AG20443 (cell line): Measurements from ENCODE around the gene F10.

Source experiments
- DNase-seq: peaks from one replicate; pipeline ENCODE4 v3.0.0; 2012; ENCODE audit warnings: low spot score, mixed read lengths

Gene F10

DNA sequence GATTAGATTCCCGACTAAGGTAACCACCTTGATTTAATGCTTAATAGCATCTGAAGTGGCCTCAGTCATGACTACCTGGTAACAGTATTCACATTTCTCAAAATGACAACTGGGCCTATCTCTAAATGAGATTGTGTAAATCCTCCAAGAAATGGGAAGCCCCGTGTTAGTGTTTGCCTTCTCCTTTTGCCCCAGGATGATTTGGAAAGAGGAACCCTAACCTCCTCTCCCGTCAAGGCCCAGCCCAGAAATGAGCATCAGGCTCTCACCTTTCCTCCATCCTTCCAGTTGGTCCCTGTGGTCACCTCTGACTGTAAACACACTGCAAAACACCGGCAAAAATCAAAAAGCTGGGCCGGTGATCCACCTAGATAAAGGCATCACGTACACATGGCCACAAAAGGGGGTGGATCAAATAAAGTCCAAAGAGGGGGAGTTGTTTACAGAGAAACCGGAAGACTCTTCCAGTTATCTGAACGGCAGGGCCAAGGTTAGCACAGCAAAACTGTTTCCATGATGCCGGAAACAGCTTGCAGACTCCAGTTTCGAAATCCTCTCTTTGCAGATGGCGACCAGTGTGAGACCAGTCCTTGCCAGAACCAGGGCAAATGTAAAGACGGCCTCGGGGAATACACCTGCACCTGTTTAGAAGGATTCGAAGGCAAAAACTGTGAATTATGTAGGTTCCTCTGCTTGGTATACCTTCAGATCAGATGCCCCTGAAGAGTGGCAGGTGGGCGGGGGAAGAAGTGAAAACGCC, 16.4 kb downstream of the F10 start:
- DNase-seq: no peak

DNA sequence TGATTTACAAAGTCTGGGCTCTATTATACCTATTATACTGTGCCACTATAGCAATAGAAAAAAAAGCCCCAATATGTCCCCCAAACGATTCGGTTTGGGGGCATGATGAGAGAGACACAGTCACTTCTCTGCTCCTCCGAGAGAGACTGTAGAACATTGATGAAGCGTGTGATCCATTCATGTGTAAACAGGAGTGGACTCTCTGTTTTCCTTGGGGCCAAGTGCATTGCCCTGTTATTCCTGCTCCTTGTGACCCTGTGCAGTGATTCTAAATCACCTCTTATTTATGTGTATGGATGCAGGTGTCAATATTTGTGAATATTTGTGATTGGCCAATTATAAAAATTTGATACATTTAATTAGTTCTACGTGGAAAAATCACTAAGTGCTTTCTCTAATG, 17.0 kb downstream of the F10 start:
- DNase-seq: no peak

DNA sequence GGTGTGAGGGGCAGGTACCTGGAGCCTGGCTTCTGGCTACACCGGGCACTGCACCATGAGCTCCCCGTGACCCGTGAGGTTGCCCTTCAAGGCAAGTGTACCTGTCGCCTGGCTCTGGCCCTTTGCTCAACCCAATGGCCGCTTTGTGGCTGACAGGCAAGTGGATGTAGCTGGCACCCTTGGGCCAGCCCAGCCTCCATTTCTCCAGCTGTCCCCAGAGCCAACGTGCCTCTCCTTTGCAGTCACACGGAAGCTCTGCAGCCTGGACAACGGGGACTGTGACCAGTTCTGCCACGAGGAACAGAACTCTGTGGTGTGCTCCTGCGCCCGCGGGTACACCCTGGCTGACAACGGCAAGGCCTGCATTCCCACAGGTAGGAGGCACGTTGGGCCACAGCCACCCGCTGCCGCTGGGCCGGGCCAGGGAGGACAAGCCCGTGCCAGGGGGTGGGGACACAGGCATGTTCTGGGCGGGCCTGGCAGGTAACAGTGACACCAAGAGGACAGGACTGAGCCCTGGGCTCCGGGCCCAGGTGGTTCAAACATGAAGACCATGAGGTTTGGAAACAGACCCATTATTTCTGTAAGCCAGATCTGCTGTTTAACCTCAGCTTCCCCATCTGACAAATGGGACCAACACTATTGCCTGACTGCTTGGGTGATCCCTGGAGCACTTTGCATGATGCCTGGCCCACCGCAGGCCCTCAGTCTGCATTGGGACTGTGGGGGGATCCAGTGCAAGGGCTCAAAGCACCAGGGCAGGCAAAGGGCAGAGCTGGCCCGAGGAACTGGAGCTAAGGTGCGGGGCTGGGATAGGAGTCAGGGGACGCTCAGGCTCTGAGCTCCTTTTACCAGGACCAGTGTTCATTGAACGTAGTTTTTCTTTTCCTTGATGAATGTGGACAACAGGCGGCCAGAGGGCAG, 18.3 kb downstream of the F10 start:
- no peak for DNase-seq

DNA sequence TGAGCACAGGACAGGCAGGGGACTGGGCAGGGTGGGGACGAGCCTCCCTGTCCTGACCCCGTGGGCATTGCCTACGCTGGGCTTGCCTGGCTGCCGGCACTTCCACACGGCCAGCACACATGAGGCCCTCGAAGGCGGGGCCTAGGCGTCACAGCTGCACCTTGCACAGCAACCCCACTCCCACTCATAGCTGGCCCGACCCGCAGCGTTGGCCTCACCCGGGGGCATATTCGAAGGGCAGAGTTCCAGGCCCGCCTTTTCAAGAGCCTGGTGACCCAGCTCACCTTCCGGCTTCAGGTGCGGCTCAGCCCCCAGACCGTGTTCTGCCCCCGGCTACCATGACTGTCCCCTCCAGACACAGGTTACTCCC, 19.0 kb downstream of the F10 start:
- no peak for DNase-seq

GRCh38 chr13:113142876-113143275, 20.3 kb downstream of the F10 start:
- DNase-seq: peak; percentile 50

GRCh38 chr13:113143466-113144254, 21.1 kb downstream of the F10 start:
- DNase-seq: no peak

DNA sequence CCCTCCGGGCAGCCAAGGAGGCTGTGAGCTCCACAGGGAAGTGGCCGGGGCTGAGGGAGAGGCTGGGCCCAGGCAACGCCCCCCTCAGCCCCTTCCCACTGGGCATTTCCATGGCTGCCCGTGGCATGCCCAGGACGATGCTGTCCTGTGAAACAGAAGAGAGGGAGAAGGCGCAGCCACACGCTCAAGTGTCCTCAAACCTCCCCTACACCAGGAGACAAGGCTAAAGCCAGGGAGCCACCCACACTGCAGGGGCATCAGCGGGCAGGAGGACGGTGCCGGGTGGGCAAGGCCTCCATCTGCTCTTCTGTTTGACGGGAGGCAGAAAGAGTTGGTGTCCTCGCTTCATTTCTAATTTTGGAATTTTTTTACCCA, 21.6 kb downstream of the F10 start:
- no peak for DNase-seq

GRCh38 chr13:113145496-113145895, 22.9 kb downstream of the F10 start:
- DNase-seq: no peak

- DNase-seq: no peak
Measured at GRCh38 chr13:113145911-113146598, 23.5 kb downstream of the F10 start.

DNA sequence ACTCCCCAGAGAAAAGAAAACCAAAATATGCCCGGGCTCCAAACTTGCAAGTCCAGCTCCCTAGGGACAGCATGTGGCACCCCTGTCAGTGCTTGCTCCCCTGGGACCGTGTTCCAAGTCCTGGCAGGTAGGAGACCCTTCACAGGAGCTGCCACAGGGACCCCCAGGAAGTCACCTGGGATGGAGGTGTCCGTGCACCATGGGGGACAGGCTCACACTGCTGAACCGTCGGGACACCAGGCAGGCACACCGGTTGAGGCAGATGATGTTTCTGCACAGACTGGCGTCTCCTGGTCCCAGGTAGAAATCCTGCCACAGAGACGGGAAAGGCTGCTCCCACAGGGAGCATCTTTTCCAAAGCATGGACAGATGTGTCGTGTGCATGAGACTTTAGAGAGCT, 24.2 kb downstream of the F10 start:
- DNase-seq: no peak

GRCh38 chr13:113147206-113147605, 24.6 kb downstream of the F10 start:
- DNase-seq: no peak

GRCh38 chr13:113148407-113148806, 25.8 kb downstream of the F10 start:
- DNase-seq: no peak

DNA sequence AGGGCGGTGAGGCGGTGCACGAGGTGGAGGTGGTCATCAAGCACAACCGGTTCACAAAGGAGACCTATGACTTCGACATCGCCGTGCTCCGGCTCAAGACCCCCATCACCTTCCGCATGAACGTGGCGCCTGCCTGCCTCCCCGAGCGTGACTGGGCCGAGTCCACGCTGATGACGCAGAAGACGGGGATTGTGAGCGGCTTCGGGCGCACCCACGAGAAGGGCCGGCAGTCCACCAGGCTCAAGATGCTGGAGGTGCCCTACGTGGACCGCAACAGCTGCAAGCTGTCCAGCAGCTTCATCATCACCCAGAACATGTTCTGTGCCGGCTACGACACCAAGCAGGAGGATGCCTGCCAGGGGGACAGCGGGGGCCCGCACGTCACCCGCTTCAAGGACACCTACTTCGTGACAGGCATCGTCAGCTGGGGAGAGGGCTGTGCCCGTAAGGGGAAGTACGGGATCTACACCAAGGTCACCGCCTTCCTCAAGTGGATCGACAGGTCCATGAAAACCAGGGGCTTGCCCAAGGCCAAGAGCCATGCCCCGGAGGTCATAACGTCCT, 26.4 kb downstream of the F10 start:
- no peak for DNase-seq

DNA sequence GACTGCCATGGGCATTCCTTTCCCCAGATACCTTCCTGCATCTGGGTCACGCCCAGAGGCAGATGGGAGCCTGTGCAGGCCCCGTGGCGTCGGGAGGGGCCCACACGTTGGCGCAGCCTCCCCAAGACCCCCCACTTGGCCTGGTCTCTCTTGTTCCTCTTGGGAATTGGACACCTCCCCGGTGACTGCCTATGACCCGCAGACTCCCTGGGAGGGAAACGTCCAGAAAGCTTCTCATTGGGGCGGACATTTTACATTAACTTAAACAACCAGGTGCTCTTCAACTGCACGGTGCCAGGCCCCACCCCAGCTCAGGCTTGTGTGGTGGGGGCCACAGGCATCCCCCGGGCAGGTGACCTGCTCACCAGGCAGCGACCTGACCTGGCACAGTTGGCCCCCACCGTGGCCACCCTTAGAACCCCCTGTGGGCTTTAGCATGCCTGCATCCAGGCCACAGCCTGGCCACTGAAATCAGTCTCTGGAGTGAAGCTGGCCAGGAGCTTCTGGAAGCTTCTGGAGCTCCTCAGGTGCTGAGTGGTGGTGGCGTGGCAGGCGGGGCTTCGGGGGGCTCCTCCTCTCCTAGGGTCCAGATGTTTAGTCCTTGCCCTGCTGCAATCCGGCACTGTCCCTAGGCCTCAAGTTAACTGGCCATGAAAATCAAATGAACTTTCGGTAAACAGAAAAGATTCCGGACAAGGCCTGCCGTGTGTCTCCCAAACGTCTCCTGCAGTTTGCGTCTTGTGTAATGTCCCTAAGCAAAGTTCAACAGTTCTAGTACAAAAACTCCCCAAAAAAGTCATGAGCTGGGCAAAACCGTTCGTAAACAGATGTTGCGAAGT, 27.3 kb downstream of the F10 start:
- no peak for DNase-seq

DNA sequence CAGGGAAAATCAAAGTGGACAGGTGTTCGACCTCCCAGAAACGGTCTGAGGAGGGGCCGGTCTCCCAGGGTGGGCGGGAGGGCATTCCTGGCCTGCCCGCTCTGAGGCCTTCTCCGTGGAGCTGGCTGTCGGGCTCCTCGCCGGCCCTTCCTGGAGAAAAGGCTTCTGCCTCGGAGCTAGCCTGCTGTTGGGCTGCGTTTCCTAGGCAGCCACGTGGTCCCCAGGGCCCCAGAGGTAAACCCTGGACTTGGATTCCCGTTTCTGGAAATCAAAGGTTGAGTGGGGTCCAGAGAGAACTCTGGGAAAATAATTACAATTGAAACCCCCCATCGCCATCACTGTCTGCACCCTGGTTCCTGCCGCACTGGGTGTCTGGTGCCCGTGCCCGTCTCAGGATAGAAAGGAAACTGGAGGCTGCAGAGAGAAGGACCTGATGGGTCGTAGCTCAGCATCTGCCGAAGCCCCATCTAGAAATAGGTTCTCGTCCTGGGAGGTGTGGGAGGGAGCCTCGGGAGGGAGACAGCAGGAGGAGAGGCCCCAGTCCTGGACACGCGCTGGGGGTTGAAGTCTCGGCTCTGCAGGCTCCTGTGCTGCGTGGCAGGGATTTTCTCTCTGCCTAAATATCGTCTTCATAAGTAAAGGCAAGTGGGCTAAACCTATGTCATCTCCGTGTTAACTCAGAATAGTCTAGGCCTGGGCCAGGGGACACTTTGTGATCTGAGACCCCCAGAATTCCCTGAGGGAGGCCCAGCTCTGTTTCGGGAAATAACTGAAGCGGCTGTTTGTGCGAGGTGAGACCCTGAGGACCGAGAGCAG, 28.2 kb downstream of the F10 start:
- no peak for DNase-seq

GRCh38 chr13:113151745-113152690, 29.4 kb downstream of the F10 start:
- peak; percentile 72 for DNase-seq

DNA sequence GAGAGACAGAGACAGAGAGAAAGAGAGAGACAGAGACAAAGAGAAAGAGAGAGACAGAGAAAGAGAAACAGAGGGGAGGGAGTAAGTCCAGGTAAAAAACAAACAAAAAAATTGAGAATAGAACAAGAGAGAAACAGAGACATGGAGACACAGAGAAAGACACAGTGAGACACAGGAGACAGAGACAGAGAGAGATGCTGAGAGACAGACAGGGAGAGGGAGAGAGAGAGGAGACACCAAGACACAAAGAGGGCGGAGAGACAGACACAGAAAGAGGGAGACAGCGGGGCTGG, 30.0 kb downstream of the F10 start:
- no peak for DNase-seq

DNA sequence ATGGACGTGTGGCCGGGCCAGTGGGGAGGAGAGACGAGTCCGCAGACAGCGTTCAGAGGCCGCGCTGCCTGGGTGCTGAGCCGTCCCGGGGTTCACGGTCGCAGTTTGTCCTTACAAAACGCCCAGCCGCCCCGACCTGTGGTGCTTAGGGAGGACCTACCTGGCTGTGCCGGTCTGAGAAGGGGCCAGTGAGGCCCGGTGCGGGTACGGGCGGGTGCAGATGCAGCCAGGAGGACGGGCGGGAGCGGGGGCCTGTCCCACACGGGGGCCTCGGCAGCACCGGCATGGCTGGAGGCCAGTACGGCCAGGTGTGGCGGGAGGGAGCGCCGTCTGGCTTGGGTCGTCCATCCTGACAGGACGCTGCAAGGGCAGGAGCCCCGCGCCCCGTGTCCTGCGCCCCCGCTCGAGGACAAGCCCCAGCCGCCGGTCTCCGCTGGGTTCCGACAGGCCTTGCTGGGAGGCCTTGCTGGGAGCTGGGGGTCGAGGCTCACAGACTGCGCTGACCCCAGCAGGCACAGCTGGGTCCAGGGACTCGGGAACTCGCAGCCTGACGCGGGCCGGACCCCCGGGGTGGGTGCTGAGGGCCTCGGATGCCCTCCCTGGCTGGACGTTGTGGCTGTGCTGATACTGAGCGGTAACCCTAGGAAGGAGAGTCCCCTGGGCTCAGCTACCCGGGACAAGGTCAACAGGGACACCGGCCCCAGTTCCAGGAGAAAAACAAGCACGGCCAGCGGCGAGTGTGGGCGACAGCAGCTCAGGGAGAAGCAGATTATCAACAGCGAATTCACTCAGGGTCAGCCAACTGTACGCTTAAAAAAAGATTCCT, 30.6 kb downstream of the F10 start:
- peak; percentile 39 for DNase-seq
